Measurements from ENCODE around the gene PRR14L. TPM values are rescaled to one million over a fixed set of nuclear protein-coding genes. Genes with fewer than 3 reads are reported as not detected.
"Not testable (repeated sequence)": the region's sequence is repeated elsewhere in the genome, so short reads cannot be mapped to it uniquely, and the experiment has no call there.

PRR14L gene
- total RNA-seq, 4 donors from 2014 or later, result 23.8 to 31.2 (median 30.3) TPM

- ATAC-seq (ENCODE audit: low FRiP score), result no peak
- no peak for DNase-seq (ENCODE audit: low spot score)
Measured at GRCh38 chr22:31681349-31682345, 68.3 kb downstream of the PRR14L start.

GRCh38 chr22:31680861-31681341 lies 69.0 kb downstream of the PRR14L start:
- DNase-seq (ENCODE audit: low spot score) (no peak), ATAC-seq (ENCODE audit: low FRiP score) (no peak)
- TF ChIP-seq CTCF (IDR thresholded peaks at IDR 0.05), result no peak

More at GRCh38 chr22:31681349-31682345, 68.3 kb downstream of the PRR14L start:
- no peak for TF ChIP-seq CTCF (IDR thresholded peaks at IDR 0.05)

GRCh38 chr22:31678748-31679147 lies 71.2 kb downstream of the PRR14L start:
- DNase-seq (ENCODE audit: low spot score) (no peak), ATAC-seq (ENCODE audit: low FRiP score) (no peak)
- no peak for TF ChIP-seq CTCF (IDR thresholded peaks at IDR 0.05)

- TF ChIP-seq CTCF (IDR thresholded peaks at IDR 0.05), result no peak
- ATAC-seq (ENCODE audit: low FRiP score) (peak; percentile 100), DNase-seq (ENCODE audit: low spot score) (peak; percentile 88)
Measured at GRCh38 chr22:31676700-31677099, 73.2 kb downstream of the PRR14L start.

GRCh38 chr22:31674219-31674618 lies 75.7 kb downstream of the PRR14L start:
- not testable (repeated sequence) for ATAC-seq (ENCODE audit: low FRiP score); DNase-seq (ENCODE audit: low spot score)

GRCh38 chr22:31668849-31669248 lies 81.1 kb downstream of the PRR14L start:
- not testable (repeated sequence) for ATAC-seq (ENCODE audit: low FRiP score); DNase-seq (ENCODE audit: low spot score)

- no peak for DNase-seq (ENCODE audit: low spot score)
- TF ChIP-seq CTCF (IDR thresholded peaks at IDR 0.05), result no peak
- ATAC-seq (ENCODE audit: low FRiP score), result no peak
Measured at GRCh38 chr22:31662668-31663037, 87.3 kb downstream of the PRR14L start.

All from omental fat pad (tissue), 4 donors.